ENCODE data around the gene ILF2.

GRCh38 chr1:153667439-153667838, 3.4 kb downstream of the ILF2 start:
- TF ChIP-seq CTCF (IDR thresholded peaks at IDR 0.05) (no peak), POLR2A (IDR thresholded peaks at IDR 0.05) (no peak), POLR2AphosphoS5 (IDR thresholded peaks at IDR 0.05) (no peak)

All from prostate gland (tissue), 2 donors.